Esophagus muscularis mucosa (tissue), 4 donors: ENCODE data around the gene SV2C. TPM values are rescaled to one million over a fixed set of nuclear protein-coding genes. Genes with fewer than 3 reads are reported as not detected.

Source experiments
- DNase-seq: peaks from one replicate; pipeline ENCODE4 v3.0.0-alpha.2; 2017; ENCODE audit errors: extremely low spot score
- H3K27ac ChIP-seq, 4 donors: fragments of 200-600 bp; sonication (generic); replicated peaks in 1 of 4; 1 replicate in 3 of 4; 2 replicates in 1 of 4; pipeline ENCODE4 v1.5.1; 2016 to 2019; ENCODE audit warnings: mild to moderate bottlenecking in 1 of 4
- H3K27me3 ChIP-seq, 4 donors: fragments of 200-600 bp; sonication (generic); one replicate each; pipeline versions ENCODE4 v1.5.1 to v1.6.0; 2016 to 2019
- H3K36me3 ChIP-seq, 4 donors: fragments of 200-600 bp; sonication (generic); one replicate each; pipeline ENCODE4 v1.5.1; 2016 to 2019
- H3K4me1 ChIP-seq, 4 donors: fragments of 200-600 bp; sonication (generic); one replicate each; pipeline ENCODE4 v1.5.1; 2016 to 2019
- H3K4me3 ChIP-seq, 4 donors: fragments of 200-600 bp; sonication (generic); 1 replicate in 2 of 4; 2 replicates in 2 of 4; pipeline ENCODE4 v1.5.1; 2016 to 2019; ENCODE audit warnings: mild to moderate bottlenecking in 4 of 4, moderate library complexity in 1 of 4
- H3K9me3 ChIP-seq, 4 donors: fragments of 200-600 bp; sonication (generic); 1 replicate in 3 of 4; 2 replicates in 1 of 4; pipeline ENCODE4 v1.5.1; 2016 to 2019
- CTCF ChIP-seq, 3 experiments: fragments of 200-600 bp in 2 of 3; fragments of 450-650 bp in 1 of 3; sonication (generic) in 2 of 3; IDR thresholded peaks; one replicate each; pipeline ENCODE4 v1.5.1; 2017 to 2019; ENCODE audit warnings: antibody characterized with exemption in 3 of 3, mild to moderate bottlenecking in 2 of 3, moderate library complexity in 1 of 3
- EP300 ChIP-seq: sonication (generic); formaldehyde crosslinking; IDR thresholded peaks from one replicate; pipeline ENCODE4 v1.6.1; 2017; ENCODE audit warnings: antibody characterized with exemption
- POLR2A ChIP-seq: fragments of 450-650 bp; IDR thresholded peaks from one replicate; pipeline ENCODE4 v1.6.1; 2017; ENCODE audit warnings: antibody characterized with exemption, moderate library complexity, mild to moderate bottlenecking, low read depth
- POLR2AphosphoS5 ChIP-seq, 2 donors: sonication (generic); formaldehyde crosslinking; IDR thresholded peaks; one replicate each; pipeline ENCODE4 v1.6.1; 2017; ENCODE audit warnings: antibody characterized with exemption in 2 of 2
- WGBS: methylation state at CpG from one replicate; pipeline ENCODE4 v1.1.5; 2018; 5-methylcytosine and 5-hydroxymethylcytosine counted together
- intact Hi-C: fragments of 100-400 bp; cut with DNase I; formaldehyde crosslinking; loops from one replicate; pipeline ENCODE4 v1.15.1; 2023
- total RNA-seq, 4 donors: library from RNA; depleted of rRNA; stranded (reverse); fragments of >200 nt; gene quantifications; one replicate each; pipeline versions ENCODE4 v1.1.0 to v1.2.1, GENCODE V29; 2016

The SV2C gene
- total RNA-seq, 4 donors from 2014 or later: 0.23 to 0.99 (median 0.47) TPM

GRCh38 chr5:76363352-76364225, 280.4 kb downstream of the SV2C start:
- 65% methylated on average over 17 of the region's 17 CpGs for WGBS
- TF ChIP-seq POLR2A (no peak), CTCF (IDR thresholded peaks at IDR 0.05) (no peak), POLR2AphosphoS5 (IDR thresholded peaks at IDR 0.05) (no peak), EP300 (no peak)
- intact Hi-C loops: no loop called here

GRCh38 chr5:76364226-76364589, 281.0 kb downstream of the SV2C start:
- Histone ChIP-seq H3K27ac (no peak overlapping the region), H3K27me3 (no peaks in the 10 kb centered on the region), H3K36me3 (no peaks in the 10 kb centered on the region), H3K4me3 (no peak overlapping the region), H3K9me3 (no peaks in the 10 kb centered on the region), H3K4me1 (no peaks in the 10 kb centered on the region)
- TF ChIP-seq EP300 (no peak), CTCF (IDR thresholded peaks at IDR 0.05) (no peak), POLR2AphosphoS5 (IDR thresholded peaks at IDR 0.05) (no peak), POLR2A (no peak)
- DNase-seq: no peak
- WGBS: 95% methylated on average over 2 of the region's 2 CpGs
- intact Hi-C loops: no loop called here

More at GRCh38 chr5:76363352-76364225, 280.4 kb downstream of the SV2C start:
- DNase-seq: no peak
- H3K4me1 ChIP-seq: no peaks in the 10 kb centered on the region
- H3K4me3 ChIP-seq: no peak overlapping the region
- H3K27me3 ChIP-seq: no peaks in the 10 kb centered on the region
- no peak overlapping the region for H3K27ac ChIP-seq
- no peaks in the 10 kb centered on the region for H3K36me3 ChIP-seq
- no peaks in the 10 kb centered on the region for H3K9me3 ChIP-seq

- no peaks in the 10 kb centered on the region for H3K4me1 ChIP-seq
- H3K36me3 ChIP-seq: no peaks in the 10 kb centered on the region
- no peak overlapping the region for H3K27ac ChIP-seq
- no peaks in the 10 kb centered on the region for H3K27me3 ChIP-seq
- intact Hi-C loops: no loop called here
- H3K9me3 ChIP-seq: no peaks in the 10 kb centered on the region
- DNase-seq: no peak
- no peak overlapping the region for H3K4me3 ChIP-seq
- no peak for TF ChIP-seq POLR2AphosphoS5 (IDR thresholded peaks at IDR 0.05)
- no peak for TF ChIP-seq CTCF (IDR thresholded peaks at IDR 0.05)
- no peak for TF ChIP-seq POLR2A
- TF ChIP-seq EP300: no peak
These were observed 282.4 kb downstream of the SV2C start for GRCh38 chr5:76365561-76365960.

- 95% methylated on average over 2 of the region's 2 CpGs for WGBS
- Histone ChIP-seq H3K4me1 (no peaks in the 10 kb centered on the region), H3K4me3 (no peak overlapping the region), H3K27me3 (no peaks in the 10 kb centered on the region), H3K27ac (no peak overlapping the region), H3K36me3 (no peaks in the 10 kb centered on the region), H3K9me3 (no peaks in the 10 kb centered on the region)
- no peak for DNase-seq
- intact Hi-C loops: no loop called here
- TF ChIP-seq POLR2A (no peak), CTCF (IDR thresholded peaks at IDR 0.05) (no peak)
These were observed 283.4 kb downstream of the SV2C start for GRCh38 chr5:76366596-76366995.
